Activated CD8-positive, alpha-beta T cell treated with anti-CD3 and anti-CD28 coated beads for 36 hours (primary cell): ENCODE data around the gene FGF14. TPM values are rescaled to one million over a fixed set of nuclear protein-coding genes. Genes with fewer than 3 reads are reported as not detected.

Experiments
- ATAC-seq: fragments of 200-7000 bp; cut with Tn5 transposase; one replicate; pipeline ENCODE4 v1.10.0; 2021; ENCODE audit warnings: mild to moderate bottlenecking, moderate library complexity
- CTCF ChIA-PET: fragments of 350-600 bp; sonication (Branson Sonifier 250); formaldehyde crosslinking; loops from one replicate; lab custom pipeline; 2021; ENCODE audit warnings: antibody characterized with exemption; lab: Charles Lee
- POLR2A ChIA-PET: fragments of 350-600 bp; sonication (Branson Sonifier 250); formaldehyde crosslinking; loops from one replicate; lab custom pipeline; 2021; ENCODE audit warnings: antibody characterized with exemption; lab: Charles Lee
- DNase-seq: peaks from one replicate; pipeline ENCODE4 v3.0.0-alpha.2; 2020
- H3K27ac Mint-ChIP-seq: one replicate; pipeline ENCODE4 v1.8.0; 2021; ENCODE audit warnings: mild to moderate bottlenecking, mixed read lengths
- H3K27me3 Mint-ChIP-seq: one replicate; pipeline ENCODE4 v1.8.0; 2021; ENCODE audit warnings: mixed read lengths
- H3K36me3 Mint-ChIP-seq: one replicate; pipeline ENCODE4 v1.8.0; 2021; ENCODE audit warnings: low read depth, mixed read lengths
- H3K4me1 Mint-ChIP-seq: one replicate; pipeline ENCODE4 v1.8.0; 2021; ENCODE audit warnings: low read depth, mixed read lengths
- H3K4me3 Mint-ChIP-seq: one replicate; pipeline ENCODE4 v1.8.0; 2021; ENCODE audit warnings: mild to moderate bottlenecking, moderate library complexity, mixed read lengths
- H3K9me3 Mint-ChIP-seq: one replicate; pipeline ENCODE4 v1.8.0; 2021; ENCODE audit warnings: mixed read lengths
- intact Hi-C: fragments of 100-400 bp; cut with micrococcal nuclease; formaldehyde crosslinking; loops from one replicate; pipeline ENCODE4 v1.10.0; 2022
- total RNA-seq, 2 experiments: library from RNA; stranded (reverse); gene quantifications; one replicate each; pipeline ENCODE4 v1.2.3, GENCODE V29; 2021
- TF ChIP-seq, protein P1 (sequence below): fragments of 200-600 bp; IDR thresholded peaks from one replicate; pipeline ENCODE4 v1.8.0; 2022; ENCODE audit warnings: antibody characterized with exemption, mild to moderate bottlenecking

FGF14 gene
- total RNA-seq, 2 experiments from 2014 or later = not detected

DNA sequence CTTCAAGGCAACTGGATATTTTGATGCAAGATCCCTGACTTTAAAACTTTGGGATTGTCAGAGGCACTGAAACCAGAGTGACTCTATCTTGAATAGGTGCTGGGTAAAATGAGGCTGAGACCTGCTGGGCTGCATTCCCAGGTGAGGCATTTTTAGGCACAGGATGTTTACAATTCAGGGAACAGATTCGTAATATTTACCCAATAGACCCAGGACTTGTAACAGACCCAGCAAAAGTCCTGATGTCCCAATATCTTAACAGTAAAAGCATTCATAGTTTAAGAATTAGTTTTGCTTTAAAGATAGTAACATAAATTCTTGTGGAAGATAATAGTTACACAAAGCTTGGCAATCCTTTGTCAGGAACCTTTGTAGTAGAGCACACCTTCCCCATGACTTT is 166.2 kb downstream of the FGF14 start:
- POLR2A ChIA-PET = no interaction called here
- Mint-ChIP-seq H3K9me3 (no peaks in the 10 kb centered on the region), H3K27me3 (peaks cover 8% of the 10 kb centered on the region), H3K27ac (no peak overlapping the region), H3K36me3 (no peaks in the 10 kb centered on the region), H3K4me1 (peaks cover 2% of the 10 kb centered on the region), H3K4me3 (no peak overlapping the region)
- DNase-seq (no peak), ATAC-seq (no peak)
- CTCF ChIA-PET = no interaction called here
- TF ChIP-seq, protein P1, sequence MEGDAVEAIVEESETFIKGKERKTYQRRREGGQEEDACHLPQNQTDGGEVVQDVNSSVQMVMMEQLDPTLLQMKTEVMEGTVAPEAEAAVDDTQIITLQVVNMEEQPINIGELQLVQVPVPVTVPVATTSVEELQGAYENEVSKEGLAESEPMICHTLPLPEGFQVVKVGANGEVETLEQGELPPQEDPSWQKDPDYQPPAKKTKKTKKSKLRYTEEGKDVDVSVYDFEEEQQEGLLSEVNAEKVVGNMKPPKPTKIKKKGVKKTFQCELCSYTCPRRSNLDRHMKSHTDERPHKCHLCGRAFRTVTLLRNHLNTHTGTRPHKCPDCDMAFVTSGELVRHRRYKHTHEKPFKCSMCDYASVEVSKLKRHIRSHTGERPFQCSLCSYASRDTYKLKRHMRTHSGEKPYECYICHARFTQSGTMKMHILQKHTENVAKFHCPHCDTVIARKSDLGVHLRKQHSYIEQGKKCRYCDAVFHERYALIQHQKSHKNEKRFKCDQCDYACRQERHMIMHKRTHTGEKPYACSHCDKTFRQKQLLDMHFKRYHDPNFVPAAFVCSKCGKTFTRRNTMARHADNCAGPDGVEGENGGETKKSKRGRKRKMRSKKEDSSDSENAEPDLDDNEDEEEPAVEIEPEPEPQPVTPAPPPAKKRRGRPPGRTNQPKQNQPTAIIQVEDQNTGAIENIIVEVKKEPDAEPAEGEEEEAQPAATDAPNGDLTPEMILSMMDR = no peak
- intact Hi-C loops = no loop called here

DNA sequence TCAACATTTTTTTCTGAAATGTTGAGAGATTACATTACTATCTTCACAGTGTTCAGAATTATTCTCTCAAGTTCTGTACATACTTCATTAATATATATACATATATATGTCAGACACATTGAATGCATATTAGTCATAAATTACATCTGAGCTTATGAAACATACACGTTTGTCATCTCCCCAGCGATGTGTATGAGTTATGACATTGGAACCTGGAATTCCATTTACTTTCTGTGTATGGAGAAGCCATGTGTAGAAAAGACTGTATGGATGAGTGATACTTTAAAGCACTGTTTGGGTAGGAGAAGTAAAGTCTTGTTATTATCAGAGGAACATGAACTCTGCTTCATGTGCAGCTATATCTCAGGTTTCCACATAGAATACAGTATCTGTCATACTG is 167.2 kb downstream of the FGF14 start:
- Mint-ChIP-seq H3K4me3 (no peak overlapping the region), H3K4me1 (peaks cover 2% of the 10 kb centered on the region), H3K9me3 (no peaks in the 10 kb centered on the region), H3K27ac (no peak overlapping the region), H3K36me3 (no peaks in the 10 kb centered on the region), H3K27me3 (peaks cover 8% of the 10 kb centered on the region)
- intact Hi-C loops = no loop called here
- CTCF ChIA-PET = no interaction called here
- POLR2A ChIA-PET = no interaction called here
- ATAC-seq = no peak
- TF ChIP-seq, protein P1 = no peak
- no peak for DNase-seq

DNA sequence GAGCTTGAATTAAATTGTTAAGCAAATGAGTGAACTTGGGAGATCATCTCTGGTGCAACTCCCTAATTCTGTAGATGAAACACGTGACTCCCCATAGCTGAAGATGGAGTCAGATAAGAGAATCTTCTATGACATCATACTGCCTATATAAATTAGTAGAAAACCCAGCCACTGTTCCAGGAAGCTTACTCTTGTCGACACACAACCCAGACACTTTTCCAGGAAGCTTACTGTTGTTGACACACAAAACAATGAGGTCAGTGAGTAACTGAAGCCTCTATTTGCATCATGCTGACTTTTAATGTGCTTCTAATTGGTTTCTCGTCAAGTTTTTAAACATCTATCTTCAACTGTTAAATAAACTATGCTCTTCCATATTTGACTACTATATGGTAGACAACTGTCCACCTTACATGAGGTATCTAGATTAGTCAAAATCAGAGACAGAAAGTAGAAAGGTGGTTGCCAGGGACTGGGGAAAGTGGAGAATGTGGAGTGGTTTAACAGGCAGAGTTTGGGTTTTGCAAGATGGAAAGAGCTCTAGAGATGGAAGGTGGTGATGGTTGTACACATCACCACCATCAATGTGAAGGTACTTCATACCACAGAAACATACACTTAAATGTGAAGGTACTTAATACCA is 168.2 kb downstream of the FGF14 start:
- DNase-seq (peak; percentile 2), ATAC-seq (peak; percentile 81)
- Mint-ChIP-seq H3K4me1 (peaks cover 2% of the 10 kb centered on the region), H3K9me3 (no peaks in the 10 kb centered on the region), H3K27ac (peak overlapping the region; percentile 55), H3K4me3 (no peak overlapping the region), H3K27me3 (peaks cover 8% of the 10 kb centered on the region), H3K36me3 (no peaks in the 10 kb centered on the region)
- intact Hi-C loops = no loop called here
- ChIA-PET POLR2A (no interaction called here), CTCF (no interaction called here)
- TF ChIP-seq, protein P1 = no peak

DNA sequence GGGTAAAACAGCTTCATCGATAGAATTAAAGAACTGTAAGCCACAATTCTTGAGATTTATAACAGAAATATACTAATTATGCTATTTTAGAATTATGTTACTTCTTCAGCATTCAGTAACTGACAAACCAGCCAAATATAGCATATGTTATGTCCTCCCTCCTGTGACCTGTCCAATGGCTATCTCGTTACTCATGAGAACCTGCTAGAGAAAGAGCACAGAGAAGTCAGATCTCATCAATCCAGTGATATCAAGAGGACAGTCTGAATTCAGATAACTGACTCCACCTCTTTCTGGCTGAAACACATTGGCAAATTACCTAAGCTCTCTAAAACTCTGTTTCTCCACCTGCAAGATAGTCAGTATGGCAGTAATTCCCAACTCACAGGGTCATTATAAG is 170.4 kb downstream of the FGF14 start:
- DNase-seq (no peak), ATAC-seq (no peak)
- H3K4me3 Mint-ChIP-seq = no peak overlapping the region
- peaks cover 2% of the 10 kb centered on the region for H3K4me1 Mint-ChIP-seq
- TF ChIP-seq, protein P1 = no peak
- no peaks in the 10 kb centered on the region for H3K9me3 Mint-ChIP-seq
- no peaks in the 10 kb centered on the region for H3K36me3 Mint-ChIP-seq
- peaks cover 8% of the 10 kb centered on the region for H3K27me3 Mint-ChIP-seq
- no peak overlapping the region for H3K27ac Mint-ChIP-seq
- ChIA-PET POLR2A (no interaction called here), CTCF (no interaction called here)
- intact Hi-C loops = no loop called here

DNA sequence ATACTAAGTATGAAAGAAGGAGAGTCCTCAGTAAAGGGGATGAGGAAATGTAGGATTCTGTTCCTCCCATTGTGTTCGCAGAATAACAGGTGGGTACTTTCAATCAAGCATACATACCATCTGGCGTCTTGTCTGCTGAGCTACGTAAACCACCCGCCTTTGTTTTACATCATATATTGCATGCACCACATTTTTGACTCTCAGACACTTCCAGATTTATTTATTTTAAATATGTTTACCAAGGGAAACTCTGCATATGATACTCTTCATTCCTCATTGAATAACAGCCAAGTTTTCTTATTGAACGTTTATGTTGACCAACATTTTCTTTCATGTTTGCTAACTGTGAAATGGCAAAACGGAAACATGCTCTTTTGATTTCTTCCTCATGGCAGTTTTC is 174.1 kb downstream of the FGF14 start:
- DNase-seq = no peak
- H3K4me1 Mint-ChIP-seq = no peaks in the 10 kb centered on the region
- no peaks in the 10 kb centered on the region for H3K9me3 Mint-ChIP-seq
- peaks cover 5% of the 10 kb centered on the region for H3K27me3 Mint-ChIP-seq
- intact Hi-C loops = no loop called here
- ChIA-PET CTCF (no interaction called here), POLR2A (no interaction called here)
- H3K36me3 Mint-ChIP-seq = no peaks in the 10 kb centered on the region
- H3K4me3 Mint-ChIP-seq = no peak overlapping the region
- H3K27ac Mint-ChIP-seq = no peak overlapping the region
- TF ChIP-seq, protein P1 = no peak
- no peak for ATAC-seq
